HG03354 (cell line): ENCODE measurements around the gene HCN2.

Source experiments
- ATAC-seq: cut with Tn5 transposase; IDR thresholded peaks from one replicate; pipeline ENCODE4 v1.9.1; 2021; ENCODE audit warnings: mild to moderate bottlenecking; ENCODE audit not compliant: unreplicated experiment, poor library complexity, severe bottlenecking

The HCN2 gene

DNA sequence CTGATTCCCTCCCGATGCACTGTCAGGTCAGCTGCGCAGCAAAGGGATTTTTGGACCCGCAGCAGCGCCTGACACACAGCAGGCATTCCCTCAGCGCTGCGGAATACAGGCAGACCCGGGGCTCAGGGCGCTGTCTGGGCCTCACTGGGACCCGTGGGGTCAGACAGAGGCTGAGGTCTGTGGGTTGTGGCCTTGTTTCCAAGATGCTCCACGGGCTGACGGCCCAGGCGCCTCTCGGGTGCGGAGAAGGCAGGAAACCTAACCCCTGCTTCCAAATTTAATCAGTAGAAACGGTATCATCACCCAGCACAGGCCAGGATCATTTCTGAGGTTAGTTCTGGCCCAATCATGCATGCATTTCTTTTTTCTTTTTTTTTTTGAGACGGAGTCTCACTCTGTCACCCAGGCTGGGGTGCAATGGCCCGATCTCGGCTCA lies 74.0 kb downstream of the HCN2 start:
- ATAC-seq, result no peak

GRCh38 chr19:664913-665443 lies 75.3 kb downstream of the HCN2 start:
- no peak for ATAC-seq
